NB4 (cell line): ENCODE results near the gene TMC7.

Source experiments
- DNase-seq: peaks from one replicate; pipeline ENCODE4 v3.0.0; 2010; ENCODE audit warnings: low read depth
- H3K4me3 ChIP-seq: one replicate; pipeline ENCODE4 v1.5.1; 2011; ENCODE audit warnings: mild to moderate bottlenecking, low read depth, low read length, moderate library complexity
- CTCF ChIP-seq: IDR thresholded peaks from one replicate; pipeline ENCODE4 v1.5.1; 2012; ENCODE audit warnings: low read depth, low read length
- MAX ChIP-seq: IDR thresholded peaks from 2 replicates; pipeline ENCODE4 v1.6.1; 2011; ENCODE audit warnings: low read depth, low read length
- MYC ChIP-seq: IDR thresholded peaks from 2 replicates; pipeline ENCODE4 v1.6.1; 2011; ENCODE audit warnings: low read depth, low read length
- POLR2A ChIP-seq: IDR thresholded peaks from 2 replicates; pipeline ENCODE4 v1.6.1; 2011; ENCODE audit warnings: mild to moderate bottlenecking; ENCODE audit not compliant: insufficient read length; ENCODE audit errors: extremely low read depth

TMC7 gene

GRCh38 chr16:18942061-18942460 lies 41.7 kb upstream of the TMC7 start:
- TF ChIP-seq POLR2A (no peak), CTCF (no peak), MYC (no peak), MAX (no peak)
- no peak for DNase-seq
- H3K4me3 ChIP-seq, result no peak overlapping the region

- no peak for TF ChIP-seq POLR2A
- TF ChIP-seq MAX, result no peak
- TF ChIP-seq MYC, result no peak
- no peak for TF ChIP-seq CTCF
- no peak overlapping the region for H3K4me3 ChIP-seq
- DNase-seq, result no peak
Observed at GRCh38 chr16:18943414-18943813, 40.3 kb upstream of the TMC7 start.

- DNase-seq, result no peak
- no peak overlapping the region for H3K4me3 ChIP-seq
- no peak for TF ChIP-seq MYC
- TF ChIP-seq POLR2A, result no peak
- no peak for TF ChIP-seq MAX
- no peak for TF ChIP-seq CTCF
Observed at GRCh38 chr16:18945233-18945632, 38.5 kb upstream of the TMC7 start.

GRCh38 chr16:18948372-18949020 lies 35.2 kb upstream of the TMC7 start:
- TF ChIP-seq POLR2A (no peak), CTCF (no peak), MAX (no peak), MYC (no peak)
- H3K4me3 ChIP-seq, result no peak overlapping the region
- no peak for DNase-seq

- no peak for DNase-seq
- no peak for TF ChIP-seq POLR2A
- no peak for TF ChIP-seq CTCF
- TF ChIP-seq MYC, result no peak
- no peak for TF ChIP-seq MAX
- H3K4me3 ChIP-seq, result no peak overlapping the region
Observed at GRCh38 chr16:18950469-18951185, 33.1 kb upstream of the TMC7 start.
